Measurements from ENCODE around the gene LHX4.

The LHX4 gene

DNA sequence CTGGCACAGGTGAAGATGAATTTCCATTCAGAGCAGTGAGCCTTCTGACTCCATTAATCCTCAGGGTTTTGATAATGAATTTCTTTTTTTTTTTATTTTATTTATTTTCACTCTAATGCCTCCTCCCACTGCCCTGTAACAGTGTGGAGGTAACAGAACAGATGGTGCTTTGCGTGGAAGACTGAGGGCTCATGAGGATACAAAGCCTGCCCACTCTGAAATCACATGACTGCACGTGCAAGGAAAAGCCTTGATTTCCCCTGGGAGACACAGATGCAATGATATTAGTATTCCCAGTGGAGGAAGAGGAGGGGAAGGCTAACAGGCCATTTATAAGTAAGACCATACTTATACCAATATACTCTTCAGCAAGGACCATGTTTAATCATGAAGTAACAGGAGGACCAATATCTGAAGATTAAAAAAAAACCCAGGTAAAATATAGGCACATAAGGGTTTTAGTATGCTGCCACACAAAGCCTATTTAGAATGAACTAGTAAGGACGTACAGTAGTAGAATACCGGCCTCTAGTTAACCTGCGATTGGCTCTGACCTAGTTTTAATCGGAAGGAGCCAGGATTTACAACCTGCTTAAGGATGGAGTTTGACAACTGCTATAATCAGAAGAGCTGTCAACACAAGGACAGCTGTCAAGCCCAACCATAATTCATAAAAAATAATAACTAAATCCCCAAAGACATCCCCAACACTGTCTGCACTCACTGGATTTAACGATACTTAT is 69.6 kb downstream of the LHX4 start:
- no peak for DNase-seq (ENCODE audit: low read depth, low spot score)

DNA sequence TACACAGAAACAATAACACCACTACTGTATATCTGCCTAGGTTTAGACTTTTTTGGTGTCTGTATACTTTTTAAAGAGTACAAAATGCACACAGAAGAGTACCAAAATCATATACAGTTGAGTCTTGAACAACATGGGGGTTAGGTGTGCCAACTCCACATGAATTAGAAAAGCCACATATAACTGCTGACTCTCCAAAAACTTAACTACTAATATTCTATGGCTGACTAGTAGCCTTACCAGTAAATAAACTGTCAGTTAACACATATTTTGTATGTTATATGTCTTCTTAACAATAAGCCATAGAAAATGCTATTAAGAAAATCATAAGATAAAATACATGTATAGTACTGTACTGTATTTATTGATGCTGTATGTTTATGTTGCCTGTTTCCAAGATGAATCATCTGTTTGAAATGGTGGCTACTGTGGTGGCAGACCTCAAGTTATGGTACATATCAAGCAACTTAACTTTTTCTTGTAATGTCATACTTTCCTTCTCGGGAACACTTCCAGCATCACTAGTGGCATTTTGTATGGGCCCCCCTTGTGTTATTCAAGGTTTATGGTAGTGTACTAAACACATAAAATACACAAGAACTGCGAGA is 71.2 kb downstream of the LHX4 start:
- DNase-seq (ENCODE audit: low read depth, low spot score): no peak

DNA sequence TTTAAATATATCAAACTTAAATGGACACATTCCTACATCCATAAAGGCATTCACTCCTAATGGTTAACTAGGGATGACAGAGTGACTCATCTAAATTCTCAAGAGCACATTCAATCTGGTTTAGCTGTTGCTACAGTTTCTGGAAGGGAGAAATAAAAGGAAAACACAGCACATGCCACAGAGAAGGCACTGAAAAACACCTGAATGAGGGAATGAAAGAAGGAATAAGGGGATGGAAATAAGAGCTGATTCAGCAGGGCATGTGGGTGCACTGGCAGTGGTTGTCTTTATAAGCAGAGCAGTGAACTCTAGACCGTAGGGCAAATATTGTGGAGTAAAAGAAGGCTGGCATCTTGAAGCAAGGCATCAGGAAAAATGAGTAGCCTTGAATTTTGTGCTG is 79.3 kb downstream of the LHX4 start:
- DNase-seq (ENCODE audit: low read depth, low spot score): no peak

DNA sequence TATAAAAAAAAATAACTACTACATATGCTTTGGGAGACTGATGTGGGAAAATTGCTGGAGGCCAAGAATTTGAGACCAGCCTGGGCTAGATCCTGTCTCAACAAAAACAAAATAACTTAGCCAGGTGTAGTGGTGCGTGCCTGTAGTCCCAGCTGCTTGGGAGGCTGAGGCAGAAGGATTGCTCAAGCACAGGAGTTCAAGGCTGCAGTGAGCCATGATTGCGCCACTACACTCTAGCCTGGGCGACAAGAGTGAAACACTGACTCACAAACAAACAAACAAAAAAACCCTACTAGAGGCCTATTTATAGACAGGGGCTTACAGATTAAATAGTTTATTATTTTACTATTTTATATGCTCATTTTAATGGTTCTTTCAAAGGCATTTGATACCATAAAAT is 80.0 kb downstream of the LHX4 start:
- no peak for DNase-seq (ENCODE audit: low read depth, low spot score)

DNA sequence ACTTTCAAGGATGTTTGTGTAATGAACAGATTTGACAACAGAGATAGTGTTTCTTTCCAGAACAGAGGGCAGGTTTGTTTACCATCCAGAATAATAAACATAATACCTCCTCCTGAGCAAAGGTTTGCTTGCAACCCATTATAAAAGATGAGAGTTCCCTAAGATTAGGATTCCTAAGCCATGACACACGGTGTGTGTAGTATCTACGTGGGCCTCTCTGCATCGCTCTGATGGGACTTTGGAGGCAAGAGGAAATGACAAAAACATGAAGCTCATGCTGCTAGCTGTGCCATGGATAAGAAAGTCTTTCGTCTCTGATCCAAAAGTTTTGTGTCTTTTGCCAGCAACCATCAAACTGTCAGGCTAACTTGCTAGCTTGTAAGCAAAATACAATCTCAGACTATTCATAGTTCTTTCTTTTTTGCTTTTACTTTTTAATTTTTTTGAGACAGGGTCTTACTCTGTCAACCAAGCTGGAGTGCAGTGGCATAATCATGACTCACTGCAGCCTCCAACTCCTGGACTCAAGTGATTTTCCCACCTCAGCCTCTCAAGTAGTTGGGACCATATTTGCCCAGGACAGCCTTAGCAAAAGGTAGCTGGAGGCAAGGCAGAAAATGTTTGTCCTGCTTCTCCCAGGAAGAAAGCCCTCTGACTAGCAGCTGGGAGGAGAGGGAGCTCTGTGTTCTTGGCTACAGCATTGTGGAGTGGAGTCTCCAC is 81.1 kb downstream of the LHX4 start:
- no peak for DNase-seq (ENCODE audit: low read depth, low spot score)

DNA sequence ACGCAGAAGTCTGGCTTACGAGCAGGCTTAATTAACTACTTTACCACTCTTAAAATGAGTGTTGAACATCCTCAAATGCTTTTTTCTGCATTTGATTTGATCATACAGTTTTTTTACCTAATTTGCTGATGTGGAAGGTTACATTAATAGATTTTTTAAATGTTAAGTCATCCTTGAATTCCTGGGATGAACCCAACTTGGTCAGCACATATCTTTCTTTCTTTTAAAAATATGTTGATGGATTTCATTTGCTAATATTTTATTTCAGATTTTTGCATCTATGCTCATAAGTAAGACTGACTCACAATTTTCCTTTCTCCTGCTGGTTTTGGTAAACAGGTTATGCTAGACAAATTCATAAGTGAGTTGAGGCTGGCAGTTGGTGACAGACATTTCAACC is 82.9 kb downstream of the LHX4 start:
- DNase-seq (ENCODE audit: low read depth, low spot score): no peak

DNA sequence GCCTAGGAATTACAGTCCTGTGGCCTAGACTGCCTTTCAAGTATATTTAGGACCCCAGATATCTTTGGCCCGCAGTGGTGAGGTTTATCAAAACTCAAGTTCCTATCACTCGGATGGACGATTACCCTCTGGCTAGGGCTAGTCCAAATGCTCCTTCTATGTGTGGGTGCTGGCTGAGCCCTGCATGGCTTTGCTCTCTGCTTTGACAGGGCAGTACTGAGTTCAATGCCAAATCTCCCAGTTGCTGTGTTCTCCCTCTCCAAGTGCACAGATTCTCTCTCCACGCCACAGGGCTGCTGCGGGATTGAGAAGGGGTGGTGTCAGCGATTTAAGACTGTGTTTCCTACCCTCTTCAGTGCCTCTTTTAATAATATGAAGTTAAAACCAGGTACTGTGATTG is 97.0 kb downstream of the LHX4 start:
- DNase-seq (ENCODE audit: low read depth, low spot score): no peak
